Measurements from ENCODE around the gene ILF2. TPM values are rescaled to one million over a fixed set of nuclear protein-coding genes. Genes with fewer than 3 reads are reported as not detected.

ILF2 gene
- total RNA-seq, 4 donors from 2014 or later, result 80.4 to 118 (median 105) TPM

DNA sequence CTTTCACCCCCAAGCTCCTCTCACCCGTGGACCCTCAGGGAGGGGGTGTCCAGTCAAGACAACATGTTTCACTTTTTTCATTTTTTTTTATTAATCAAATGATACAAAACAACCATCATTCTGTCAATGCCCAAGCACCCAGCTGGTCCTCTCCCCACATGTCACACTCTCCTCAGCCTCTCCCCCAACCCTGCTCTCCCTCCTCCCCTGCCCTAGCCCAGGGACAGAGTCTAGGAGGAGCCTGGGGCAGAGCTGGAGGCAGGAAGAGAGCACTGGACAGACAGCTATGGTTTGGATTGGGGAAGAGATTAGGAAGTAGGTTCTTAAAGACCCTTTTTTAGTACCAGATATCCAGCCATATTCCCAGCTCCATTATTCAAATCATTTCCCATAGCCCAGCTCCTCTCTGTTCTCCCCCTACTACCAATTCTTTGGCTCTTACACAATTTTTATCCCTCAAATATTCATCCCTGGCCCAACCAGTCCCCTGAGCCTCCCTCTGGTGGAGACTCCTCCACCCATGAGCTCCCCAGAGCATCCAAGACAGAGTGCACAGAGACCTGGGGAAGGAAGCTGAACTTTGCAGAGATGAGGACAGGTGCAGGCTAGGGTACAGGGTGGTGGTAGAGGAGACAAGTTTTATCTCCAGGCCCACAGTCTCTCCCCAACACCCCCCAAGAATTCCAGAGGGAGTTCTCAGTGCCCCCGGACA lies 56.4 kb downstream of the ILF2 start:
- TF ChIP-seq, protein P1, sequence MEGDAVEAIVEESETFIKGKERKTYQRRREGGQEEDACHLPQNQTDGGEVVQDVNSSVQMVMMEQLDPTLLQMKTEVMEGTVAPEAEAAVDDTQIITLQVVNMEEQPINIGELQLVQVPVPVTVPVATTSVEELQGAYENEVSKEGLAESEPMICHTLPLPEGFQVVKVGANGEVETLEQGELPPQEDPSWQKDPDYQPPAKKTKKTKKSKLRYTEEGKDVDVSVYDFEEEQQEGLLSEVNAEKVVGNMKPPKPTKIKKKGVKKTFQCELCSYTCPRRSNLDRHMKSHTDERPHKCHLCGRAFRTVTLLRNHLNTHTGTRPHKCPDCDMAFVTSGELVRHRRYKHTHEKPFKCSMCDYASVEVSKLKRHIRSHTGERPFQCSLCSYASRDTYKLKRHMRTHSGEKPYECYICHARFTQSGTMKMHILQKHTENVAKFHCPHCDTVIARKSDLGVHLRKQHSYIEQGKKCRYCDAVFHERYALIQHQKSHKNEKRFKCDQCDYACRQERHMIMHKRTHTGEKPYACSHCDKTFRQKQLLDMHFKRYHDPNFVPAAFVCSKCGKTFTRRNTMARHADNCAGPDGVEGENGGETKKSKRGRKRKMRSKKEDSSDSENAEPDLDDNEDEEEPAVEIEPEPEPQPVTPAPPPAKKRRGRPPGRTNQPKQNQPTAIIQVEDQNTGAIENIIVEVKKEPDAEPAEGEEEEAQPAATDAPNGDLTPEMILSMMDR (IDR thresholded peaks at IDR 0.05), result no peak
- no peak for TF ChIP-seq POLR2A (IDR thresholded peaks at IDR 0.05)
- no peak overlapping the region for H3K4me3 ChIP-seq (ENCODE audit: low read depth, poor library complexity, severe bottlenecking)
- DNase-seq (ENCODE audit: low spot score in 2 of 2), result no peak
- intact Hi-C loops (cut with DNase I; ENCODE audit: low total_unique reads), result no loop called here
- 52 to 66% methylated on average over 2 of the region's 2 CpGs for WGBS, 2 donors

DNA sequence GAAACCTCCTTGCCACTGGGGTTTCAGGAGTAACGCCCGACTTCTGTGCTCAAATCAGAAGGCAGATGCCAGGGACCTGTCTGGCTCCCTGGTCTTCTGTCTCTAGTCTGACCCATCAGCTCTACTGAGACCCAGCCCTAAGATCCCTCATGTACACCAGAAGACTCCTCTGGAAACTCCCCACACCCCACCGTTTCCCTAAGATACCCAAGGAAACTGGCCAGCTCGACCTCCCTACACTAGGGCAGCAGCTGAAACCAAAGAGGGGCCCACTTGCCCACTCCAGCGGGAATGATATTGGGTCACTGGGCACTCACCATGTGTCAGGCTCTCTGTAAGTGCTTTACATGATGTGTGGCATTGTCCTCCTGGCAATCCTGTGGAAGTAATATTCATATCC lies 57.4 kb downstream of the ILF2 start:
- intact Hi-C loops (cut with DNase I; ENCODE audit: low total_unique reads), result no loop called here
- TF ChIP-seq, protein P1 (IDR thresholded peaks at IDR 0.05), result no peak
- no peak for TF ChIP-seq POLR2A (IDR thresholded peaks at IDR 0.05)
- no peak overlapping the region for H3K4me3 ChIP-seq (ENCODE audit: low read depth, poor library complexity, severe bottlenecking)
- DNase-seq (ENCODE audit: low spot score in 2 of 2), result no peak
- WGBS, 2 donors, result 49 to 63% methylated on average over 5 of the region's 5 CpGs

DNA sequence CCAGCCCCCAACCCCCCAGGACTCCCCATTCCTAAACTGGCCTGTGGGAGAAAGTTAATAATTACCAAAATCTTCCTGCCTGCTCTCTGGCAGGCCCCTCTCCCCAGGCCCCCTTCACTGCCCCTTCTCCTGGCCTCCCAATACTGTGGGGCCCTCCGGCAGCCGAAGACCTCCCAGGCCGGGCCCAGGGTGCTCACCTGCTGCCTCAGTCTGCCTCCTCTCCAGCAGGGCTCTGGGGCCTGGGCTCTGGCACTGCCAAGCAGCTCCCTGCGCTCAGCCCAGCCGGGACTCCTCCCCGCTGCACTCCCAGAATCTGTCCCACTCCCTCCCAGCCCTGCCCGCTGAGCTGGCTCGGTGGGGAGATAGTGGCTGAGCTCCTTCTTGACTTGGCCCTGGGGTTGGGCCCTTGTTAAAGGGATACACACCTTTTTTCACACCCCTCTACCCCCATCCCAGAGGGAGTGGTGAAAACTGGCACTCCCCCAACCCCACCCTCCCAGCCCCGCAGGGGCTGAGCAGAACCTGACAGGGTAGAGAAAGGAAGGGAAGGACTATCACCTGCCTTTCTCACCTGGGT lies 58.0 kb downstream of the ILF2 start, which contains the start of gene S100A16:
TSS of gene S100A16 (minus strand) at position 383 of the 577 bp plus-strand sequence. CDS start 4,986 bp downstream, outside the sequence.
- TF ChIP-seq, protein P1 (IDR thresholded peaks at IDR 0.05), result no peak
- TF ChIP-seq POLR2A (IDR thresholded peaks at IDR 0.05), result no peak
- 16 to 54% methylated on average over 7 to 9 of the region's 9 CpGs for WGBS, 2 donors
- peak; percentile 70 to 95 for DNase-seq (ENCODE audit: low spot score in 2 of 2)
- intact Hi-C loops (cut with DNase I; ENCODE audit: low total_unique reads), result no loop called here
- H3K4me3 ChIP-seq (ENCODE audit: low read depth, poor library complexity, severe bottlenecking), result peak within 1 kb of the TSS; percentile 45

DNA sequence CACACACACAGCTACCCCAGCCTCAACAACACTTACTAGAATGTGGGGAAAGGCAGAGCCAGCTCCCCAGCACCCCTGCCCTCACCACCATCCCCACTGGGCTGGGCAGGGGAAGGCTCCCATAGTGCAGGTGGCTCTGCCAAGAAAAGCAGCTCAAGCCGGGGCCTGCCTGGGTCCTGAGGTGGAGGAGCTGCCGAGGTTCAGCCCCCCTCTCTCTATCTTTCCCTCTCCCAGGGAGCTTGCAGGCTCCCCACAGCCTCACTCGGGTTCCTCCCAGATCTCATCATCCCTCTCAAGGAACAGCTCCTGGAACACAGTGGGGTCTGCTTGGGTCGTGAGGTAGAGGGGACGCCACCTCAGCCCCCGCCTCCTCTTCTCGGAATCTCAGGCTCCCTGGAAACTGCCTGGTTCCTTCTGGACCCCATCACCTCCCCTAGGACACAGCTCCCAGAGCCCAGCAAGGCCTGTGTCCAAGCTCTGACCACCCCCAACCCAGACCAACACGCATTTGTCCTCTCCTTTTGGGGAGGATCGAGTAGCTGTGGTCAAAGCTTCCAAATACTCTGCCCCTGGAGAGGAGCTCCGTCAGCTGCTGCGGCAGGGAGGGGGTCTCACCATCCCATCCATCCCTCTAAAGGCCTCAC lies 58.6 kb downstream of the ILF2 start:
- TF ChIP-seq, protein P1 (IDR thresholded peaks at IDR 0.05), result no peak
- TF ChIP-seq POLR2A (IDR thresholded peaks at IDR 0.05), result no peak
- intact Hi-C loops (cut with DNase I; ENCODE audit: low total_unique reads), result no loop called here
- H3K4me3 ChIP-seq (ENCODE audit: low read depth, poor library complexity, severe bottlenecking), result peak overlapping the region; percentile 45
- no peak for DNase-seq (ENCODE audit: low spot score in 2 of 2)
- WGBS, 2 donors, result 16 to 49% methylated on average over 8 to 11 of the region's 11 CpGs

Small RNA genes within 50 kb of the gene (microRNA-seq; reads per million reads assigned to microRNA genes)
- 0 reads per million in 2 donors for gene MIR8083 (ENCODE audit: borderline number of aligned reads in 1 of 2, borderline replicate concordance in 2 of 2)

Other genes starting within 250 kb of the ILF2 start
- gene S100A7, start 210.3 kb downstream of the ILF2 start, total RNA-seq, result 10 to 100 TPM; 12.2 to 46.8 (median 31.3) TPM
- 100 to 1,000 TPM; 147 to 251 (median 192) TPM for gene S100A6, start 135.0 kb downstream of the ILF2 start, total RNA-seq
- gene S100A5, start 130.1 kb downstream of the ILF2 start, total RNA-seq, result not detected
- 100 to 1,000 TPM in 3 of 4 donors, 10 to 100 TPM in 1; 94.4 to 215 (median 146) TPM for gene S100A4, start 125.2 kb downstream of the ILF2 start, total RNA-seq
- gene S100A3, start 121.7 kb downstream of the ILF2 start, total RNA-seq, result 10 to 100 TPM in 1 of 4 donors, 1 to 10 TPM in 2, not detected in 1; 1.2 to 78.2 (median 2.2) TPM
- gene S100A2, start 105.1 kb downstream of the ILF2 start, total RNA-seq, result 100 to 1,000 TPM in 1 of 4 donors, 10 to 100 TPM in 3; 71.5 to 143 (median 96.4) TPM
- gene S100A16, start 57.9 kb downstream of the ILF2 start, total RNA-seq, result 100 to 1,000 TPM; 289 to 390 (median 329) TPM
- gene S100A14, start 54.7 kb downstream of the ILF2 start, total RNA-seq, result 100 to 1,000 TPM; 416 to 668 (median 495) TPM
- gene S100A13, start 43.5 kb downstream of the ILF2 start, total RNA-seq, result 10 to 100 TPM; 44.1 to 72.8 (median 47.2) TPM
- gene S100A1, start 42.6 kb downstream of the ILF2 start, total RNA-seq, result 10 to 100 TPM in 3 of 4 donors, 1 to 10 TPM in 1; 8.7 to 33.5 (median 23.8) TPM
- 10 to 100 TPM; 56.1 to 86.9 (median 65.5) TPM for gene CHTOP, start 36.9 kb downstream of the ILF2 start, total RNA-seq
- gene SNAPIN, start 12.3 kb downstream of the ILF2 start, total RNA-seq, result 10 to 100 TPM; 34.8 to 60.4 (median 46.9) TPM
- gene NPR1, start 7.7 kb upstream of the ILF2 start, total RNA-seq, result 10 to 100 TPM in 2 of 4 donors, 1 to 10 TPM in 2; 4.3 to 16.5 (median 7.7) TPM
- 10 to 100 TPM; 28.0 to 31.5 (median 29.6) TPM for gene INTS3, start 57.1 kb upstream of the ILF2 start, total RNA-seq
- 10 to 100 TPM; 21.6 to 70.3 (median 45.3) TPM for gene SLC27A3, start 104.4 kb upstream of the ILF2 start, total RNA-seq